GM12878 (cell line): ENCODE measurements around the gene TPPP3. TPM values are rescaled to one million over a fixed set of nuclear protein-coding genes. Genes with fewer than 3 reads are reported as not detected.

ENCODE experiments used
- ATAC-seq: fragments of 200-7000 bp; cut with Tn5 transposase; 3 replicates; pipeline ENCODE4 v1.9.1; 2020; ENCODE audit warnings: mild to moderate bottlenecking, moderate library complexity
- BruUV-seq: library from RNA; stranded (reverse); fragments of 400-500 nt; replicated peaks from 2 replicates; lab custom pipeline; 2021; lab: Mats Ljungman, UMichigan
- CTCF ChIA-PET: fragments of 300-600 bp; sonication (Branson Sonifier 250); formaldehyde crosslinking; extraction: SDS; loops from one replicate; lab custom pipeline; 2021; ENCODE audit warnings: inconsistent platforms; lab: Yijun Ruan, JAX
- POLR2A ChIA-PET: fragments of 350-600 bp; formaldehyde crosslinking; extraction: SDS; loops from one replicate; lab custom pipeline; 2021; ENCODE audit warnings: inconsistent platforms; lab: Charles Lee
- RAD21 ChIA-PET: fragments of 300-600 bp; sonication (Branson Sonifier 250); formaldehyde crosslinking; loops from one replicate; lab custom pipeline; 2023; ENCODE audit warnings: antibody characterized with exemption; ENCODE audit not compliant: unreplicated experiment; lab: Charles Lee
- SMC1A ChIA-PET: fragments of 300-600 bp; sonication (Branson Sonifier 250); formaldehyde crosslinking; loops from one replicate; lab custom pipeline; 2023; ENCODE audit not compliant: unreplicated experiment, uncharacterized antibody; lab: Charles Lee
- DNase-seq: peaks from one replicate; pipeline ENCODE4 v3.0.0-alpha.2; 2011; ENCODE audit warnings: low read depth, low spot score
- FAIRE-seq: peaks from 3 replicates; lab custom pipeline; 2011; peaks lifted over from hg19 to GRCh38; lab: Jason Lieb, UNC
- H2AFZ ChIP-seq: 2 replicates; pipeline ENCODE4 v1.6.0; 2011; ENCODE audit warnings: low read depth, low read length, control low read depth; ENCODE audit not compliant: control insufficient read depth
- H3K27ac ChIP-seq: 2 replicates; pipeline ENCODE4 v1.5.1; 2011; ENCODE audit warnings: control low read depth; ENCODE audit not compliant: control insufficient read depth, insufficient read depth
- H3K27me3 ChIP-seq, 2 experiments: replicated peaks in 1 of 2; 2 replicates each; pipeline versions ENCODE4 v1.6.0 to v1.6.1; 2011; ENCODE audit warnings: low read length in 1 of 2; ENCODE audit not compliant: control insufficient read depth in 2 of 2, insufficient read depth in 2 of 2
- H3K36me3 ChIP-seq, 2 experiments: 2 replicates each; pipeline ENCODE4 v1.5.1; 2011; ENCODE audit warnings: low read length in 1 of 2; ENCODE audit not compliant: control insufficient read depth in 2 of 2, insufficient read depth in 2 of 2
- H3K4me1 ChIP-seq: 2 replicates; pipeline ENCODE4 v1.6.1; 2011; ENCODE audit warnings: mild to moderate bottlenecking, low read length, moderate library complexity, mixed read lengths; ENCODE audit not compliant: control insufficient read depth, insufficient read depth
- H3K4me2 ChIP-seq: 2 replicates; pipeline ENCODE4 v1.6.0; 2011; ENCODE audit warnings: control low read depth; ENCODE audit not compliant: control insufficient read depth, insufficient read depth
- H3K4me3 ChIP-seq: fragments of 200-600 bp; sonication (generic); 2 replicates; pipeline ENCODE4 v1.5.1; 2016
- H3K79me2 ChIP-seq: 2 replicates; pipeline ENCODE4 v1.6.0; 2011; ENCODE audit warnings: low read length; ENCODE audit not compliant: control insufficient read depth, insufficient read depth
- H3K9ac ChIP-seq: 2 replicates; pipeline ENCODE4 v1.8.0; 2011; ENCODE audit warnings: low read length, control low read depth, mixed read lengths; ENCODE audit not compliant: control insufficient read depth, insufficient read depth
- H3K9me3 ChIP-seq: replicated peaks from 3 replicates; pipeline ENCODE4 v1.5.1; 2011; ENCODE audit warnings: mild to moderate bottlenecking, low read length; ENCODE audit not compliant: control insufficient read depth, insufficient read depth
- H4K20me1 ChIP-seq: 2 replicates; pipeline ENCODE4 v1.6.0; 2011; ENCODE audit not compliant: control insufficient read depth, insufficient read depth
- ATF7 ChIP-seq: fragments of 450-650 bp; IDR thresholded peaks from 2 replicates; pipeline ENCODE4 v1.6.1; 2016; ENCODE audit warnings: low read depth, mild to moderate bottlenecking
- BCL11A ChIP-seq: IDR thresholded peaks from 2 replicates; pipeline ENCODE4 v1.6.1; 2011; ENCODE audit warnings: low read depth, low read length
- BRCA1 ChIP-seq: IDR thresholded peaks from 2 replicates; pipeline ENCODE4 v1.6.1; 2011; ENCODE audit warnings: low read depth, low read length, improper control_type of control experiment
- CREB1 ChIP-seq: IDR thresholded peaks from 2 replicates; pipeline ENCODE4 v1.6.1; 2012; ENCODE audit warnings: low read depth, mild to moderate bottlenecking, inconsistent platforms
- ETV6 ChIP-seq, 2 experiments: fragments of 450-650 bp in 1 of 2; IDR thresholded peaks in 1 of 2; conservative IDR thresholded peaks in 1 of 2; 2 replicates each; pipeline ENCODE4 v1.6.1; 2014; ENCODE audit warnings: antibody characterized with exemption in 1 of 2, borderline replicate concordance in 1 of 2, low read depth in 1 of 2, mild to moderate bottlenecking in 1 of 2, moderate library complexity in 1 of 2
- HCFC1 ChIP-seq: fragments of 150-350 bp; IDR thresholded peaks from 2 replicates; pipeline ENCODE4 v1.6.1; 2014; ENCODE audit warnings: low read length
- MEF2A ChIP-seq: IDR thresholded peaks from 2 replicates; pipeline ENCODE4 v1.6.1; 2011; ENCODE audit warnings: low read depth, mild to moderate bottlenecking, low read length, moderate library complexity; ENCODE audit not compliant: insufficient read depth
- MTA3 ChIP-seq: IDR thresholded peaks from 2 replicates; pipeline ENCODE4 v1.6.1; 2012; ENCODE audit warnings: low read length, inconsistent platforms, borderline replicate concordance
- MYC ChIP-seq: IDR thresholded peaks from 2 replicates; pipeline ENCODE4 v1.6.1; 2011; ENCODE audit warnings: mild to moderate bottlenecking, low read length, moderate library complexity, inconsistent platforms; ENCODE audit not compliant: insufficient read depth, insufficient replicate concordance, insufficient read length, severe bottlenecking
- NFYA ChIP-seq: IDR thresholded peaks from 2 replicates; pipeline ENCODE4 v1.6.1; 2011; ENCODE audit warnings: low read depth, mild to moderate bottlenecking, low read length, improper control_type of control experiment, borderline replicate concordance
- NR2C2 ChIP-seq: IDR thresholded peaks from 2 replicates; pipeline ENCODE4 v1.6.1; 2011; ENCODE audit warnings: borderline replicate concordance, low read depth; ENCODE audit not compliant: control insufficient read depth, insufficient read length
- POLR2AphosphoS5 ChIP-seq: IDR thresholded peaks from 2 replicates; pipeline ENCODE4 v1.6.1; 2011; ENCODE audit warnings: mild to moderate bottlenecking, low read length, inconsistent platforms
- RB1 ChIP-seq: fragments of 450-650 bp; formaldehyde crosslinking; IDR thresholded peaks from 2 replicates; pipeline ENCODE4 v1.6.1; 2017; ENCODE audit warnings: mild to moderate bottlenecking, borderline replicate concordance
- RCOR1 ChIP-seq: conservative IDR thresholded peaks from 2 replicates; pipeline ENCODE4 v1.6.1; 2012; ENCODE audit warnings: low read depth, low read length, improper control_type of control experiment
- RFX5 ChIP-seq: IDR thresholded peaks from 2 replicates; pipeline ENCODE4 v1.6.1; 2011; ENCODE audit warnings: low read depth, low read length, improper control_type of control experiment
- ZNF274 ChIP-seq: IDR thresholded peaks from one replicate; pipeline ENCODE4 v1.8.0; 2011; ENCODE audit not compliant: insufficient read length, insufficient read depth
- ZNF384 ChIP-seq: IDR thresholded peaks from 2 replicates; pipeline ENCODE4 v1.6.1; 2012; ENCODE audit warnings: low read depth, mild to moderate bottlenecking, low read length, improper control_type of control experiment, borderline replicate concordance
- WGBS: methylation state at CpG from one replicate; pipeline ENCODE4 v1.1.6; 2016; ENCODE audit warnings: low lambda C conversion rate; ENCODE audit not compliant: insufficient replicate concordance, insufficient coverage; ENCODE audit errors: missing lambda C conversion rate; 5-methylcytosine and 5-hydroxymethylcytosine counted together
- in situ Hi-C: fragments of 300-500 bp; cut with MboI; formaldehyde crosslinking; loops from 9 replicates; pipeline ENCODE4 v1.14.3; 2018; ENCODE audit warnings: mixed read lengths
- intact Hi-C: fragments of 100-400 bp; cut with micrococcal nuclease; formaldehyde crosslinking; loops from one replicate; pipeline ENCODE4 v1.14.2; 2022; ENCODE audit not compliant: unreplicated experiment
- polyA plus RNA-seq, 11 experiments: library from polyadenylated mRNA; depleted of rRNA in 4 of 11; unstranded in 6 of 11; stranded (reverse) in 5 of 11; fragments of >200 nt; fragmentation: Nextera tagmentation in 4 of 11; fragmentation: Illumina TruSeq in 1 of 11; extraction: Ambion mirVana in 4 of 11; extraction: Trizol in 1 of 11; gene quantifications; 1 replicate in 1 of 11; 2 replicates in 10 of 11; pipeline versions ENCODE4 v1.2.1 to v1.2.3, GENCODE V29; 2011 to 2016; ENCODE audit warnings: inconsistent platforms in 2 of 11, missing spikeins in 2 of 11, low read depth in 1 of 11
- total RNA-seq, 4 experiments: library from RNA; depleted of rRNA in 3 of 4; stranded (reverse); fragments of >200 nt in 3 of 4; fragmentation: Illumina TruSeq in 1 of 4; extraction: Trizol in 1 of 4; gene quantifications; 2 replicates each; pipeline versions ENCODE4 v1.2.1 to v1.2.3, GENCODE V29; 2013 to 2021
- TF ChIP-seq, protein P1 (sequence below): fragments of 450-650 bp; IDR thresholded peaks from 2 replicates; pipeline ENCODE4 v1.6.1; 2016; ENCODE audit warnings: mild to moderate bottlenecking
- TF ChIP-seq, protein P2 (sequence below): IDR thresholded peaks from 2 replicates; pipeline ENCODE4 v1.6.1; 2012; ENCODE audit warnings: mild to moderate bottlenecking, low read depth, low read length
- TF ChIP-seq, protein P3 (sequence below): IDR thresholded peaks from 2 replicates; pipeline ENCODE4 v1.6.1; 2012; ENCODE audit warnings: low read depth, low read length, improper control_type of control experiment

TPPP3 gene
- total and polyA plus RNA-seq, 10 of the 15 experiments (the other 5 are each of a cell fraction or from before 2014, with no cell fraction given) = 0.14 TPM; not detected in 9

DNA sequence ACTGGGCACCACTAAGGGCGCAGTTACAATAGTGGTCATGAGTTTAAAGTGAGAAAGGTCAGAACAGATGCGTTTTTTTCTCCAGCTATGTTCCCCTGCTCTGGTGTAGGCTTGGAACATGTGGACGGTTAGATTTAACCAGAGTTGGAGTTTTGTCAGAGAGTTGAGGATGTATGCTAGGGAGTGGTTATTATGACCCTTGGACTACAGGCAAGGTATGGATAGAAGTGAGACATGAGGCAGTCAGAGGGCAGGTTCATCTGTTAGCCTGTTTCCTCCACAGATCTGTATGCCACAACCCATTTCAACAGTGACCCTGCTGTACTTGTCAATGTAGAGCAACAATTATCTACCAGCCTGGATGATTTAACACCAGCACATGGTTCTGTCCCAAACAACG is 22.6 kb downstream of the TPPP3 start:
- Histone ChIP-seq H3K27ac (no peak overlapping the region), H4K20me1 (no peaks in the 10 kb centered on the region), H3K4me3 (no peak overlapping the region), H3K36me3 (no peaks in the 10 kb centered on the region), H3K4me1 (no peaks in the 10 kb centered on the region)
- DNase-seq (no peak), FAIRE-seq (no peak)
- SMC1A ChIA-PET = no interaction called here
- RAD21 ChIA-PET = no interaction called here
- TF ChIP-seq NR2C2 (no peak), ETV6 (conservative IDR thresholded peaks at IDR 0.05 in 1 of 2, IDR thresholded peaks at IDR 0.05 in 1 of 2; ENCODE audit: borderline replicate concordance in 1 of 2, low read depth in 1 of 2) (no peak), BCL11A (no peak), ATF7 (no peak), CREB1 (no peak), RCOR1 (no peak), MYC (no peak), POLR2AphosphoS5 (no peak), ZNF384 (no peak), MTA3 (no peak), RFX5 (no peak), NFYA (no peak), MEF2A (no peak), RB1 (no peak), BRCA1 (no peak), HCFC1 (no peak), ZNF274 (no peak)
- TF ChIP-seq, protein P1, sequence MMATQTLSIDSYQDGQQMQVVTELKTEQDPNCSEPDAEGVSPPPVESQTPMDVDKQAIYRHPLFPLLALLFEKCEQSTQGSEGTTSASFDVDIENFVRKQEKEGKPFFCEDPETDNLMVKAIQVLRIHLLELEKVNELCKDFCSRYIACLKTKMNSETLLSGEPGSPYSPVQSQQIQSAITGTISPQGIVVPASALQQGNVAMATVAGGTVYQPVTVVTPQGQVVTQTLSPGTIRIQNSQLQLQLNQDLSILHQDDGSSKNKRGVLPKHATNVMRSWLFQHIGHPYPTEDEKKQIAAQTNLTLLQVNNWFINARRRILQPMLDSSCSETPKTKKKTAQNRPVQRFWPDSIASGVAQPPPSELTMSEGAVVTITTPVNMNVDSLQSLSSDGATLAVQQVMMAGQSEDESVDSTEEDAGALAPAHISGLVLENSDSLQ = no peak
- TF ChIP-seq, protein P2, sequence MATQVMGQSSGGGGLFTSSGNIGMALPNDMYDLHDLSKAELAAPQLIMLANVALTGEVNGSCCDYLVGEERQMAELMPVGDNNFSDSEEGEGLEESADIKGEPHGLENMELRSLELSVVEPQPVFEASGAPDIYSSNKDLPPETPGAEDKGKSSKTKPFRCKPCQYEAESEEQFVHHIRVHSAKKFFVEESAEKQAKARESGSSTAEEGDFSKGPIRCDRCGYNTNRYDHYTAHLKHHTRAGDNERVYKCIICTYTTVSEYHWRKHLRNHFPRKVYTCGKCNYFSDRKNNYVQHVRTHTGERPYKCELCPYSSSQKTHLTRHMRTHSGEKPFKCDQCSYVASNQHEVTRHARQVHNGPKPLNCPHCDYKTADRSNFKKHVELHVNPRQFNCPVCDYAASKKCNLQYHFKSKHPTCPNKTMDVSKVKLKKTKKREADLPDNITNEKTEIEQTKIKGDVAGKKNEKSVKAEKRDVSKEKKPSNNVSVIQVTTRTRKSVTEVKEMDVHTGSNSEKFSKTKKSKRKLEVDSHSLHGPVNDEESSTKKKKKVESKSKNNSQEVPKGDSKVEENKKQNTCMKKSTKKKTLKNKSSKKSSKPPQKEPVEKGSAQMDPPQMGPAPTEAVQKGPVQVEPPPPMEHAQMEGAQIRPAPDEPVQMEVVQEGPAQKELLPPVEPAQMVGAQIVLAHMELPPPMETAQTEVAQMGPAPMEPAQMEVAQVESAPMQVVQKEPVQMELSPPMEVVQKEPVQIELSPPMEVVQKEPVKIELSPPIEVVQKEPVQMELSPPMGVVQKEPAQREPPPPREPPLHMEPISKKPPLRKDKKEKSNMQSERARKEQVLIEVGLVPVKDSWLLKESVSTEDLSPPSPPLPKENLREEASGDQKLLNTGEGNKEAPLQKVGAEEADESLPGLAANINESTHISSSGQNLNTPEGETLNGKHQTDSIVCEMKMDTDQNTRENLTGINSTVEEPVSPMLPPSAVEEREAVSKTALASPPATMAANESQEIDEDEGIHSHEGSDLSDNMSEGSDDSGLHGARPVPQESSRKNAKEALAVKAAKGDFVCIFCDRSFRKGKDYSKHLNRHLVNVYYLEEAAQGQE = no peak
- TF ChIP-seq, protein P3, sequence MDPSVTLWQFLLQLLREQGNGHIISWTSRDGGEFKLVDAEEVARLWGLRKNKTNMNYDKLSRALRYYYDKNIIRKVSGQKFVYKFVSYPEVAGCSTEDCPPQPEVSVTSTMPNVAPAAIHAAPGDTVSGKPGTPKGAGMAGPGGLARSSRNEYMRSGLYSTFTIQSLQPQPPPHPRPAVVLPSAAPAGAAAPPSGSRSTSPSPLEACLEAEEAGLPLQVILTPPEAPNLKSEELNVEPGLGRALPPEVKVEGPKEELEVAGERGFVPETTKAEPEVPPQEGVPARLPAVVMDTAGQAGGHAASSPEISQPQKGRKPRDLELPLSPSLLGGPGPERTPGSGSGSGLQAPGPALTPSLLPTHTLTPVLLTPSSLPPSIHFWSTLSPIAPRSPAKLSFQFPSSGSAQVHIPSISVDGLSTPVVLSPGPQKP = no peak
- TF ChIP-seq, all 136 proteins: peak for 0
- Histone ChIP-seq H3K27me3 (no peaks in the 10 kb centered on the region; a peak in 1 of 4 replicates), H3K9me3 (peaks cover 4% of the 10 kb centered on the region; the same call in 1 of the 3 replicates), H3K9ac (no peak overlapping the region), H3K4me2 (no peak overlapping the region), H2AFZ (no peak overlapping the region), H3K79me2 (no peaks in the 10 kb centered on the region)
- ChIA-PET POLR2A (interaction anchor here (0.7 kb wide), 1 partner anchor 409 kb away, joined by 5 read pairs; the partner anchor contains the start of gene CES3), CTCF (interaction anchor here (0.7 kb wide), 1 partner anchor 380 kb away, joined by 3 read pairs; no protein-coding TSS in a partner anchor)
- no TSS peak for BruUV-seq
- 50% methylated on average over 4 of the region's 4 CpGs for WGBS
- in situ Hi-C loops (no loop called here), intact Hi-C loops (no loop called here)
- no peak for ATAC-seq
